ENCODE results near the gene FAM53B. TPM values are rescaled to one million over a fixed set of nuclear protein-coding genes. Genes with fewer than 3 reads are reported as not detected.

The FAM53B gene
- polyA plus RNA-seq, 1 of the 3 experiments (the other 2 are of a cell fraction) = 5.6 TPM

- H2AFZ ChIP-seq (ENCODE audit: low read depth) = no peak overlapping the region
- H3K9ac ChIP-seq = no peak overlapping the region
- no peaks in the 10 kb centered on the region for H3K27me3 ChIP-seq (ENCODE audit: insufficient read depth)
- H3K4me3 ChIP-seq (ENCODE audit: low read depth in 2 of 2, low read length in 1 of 2) = no peak overlapping the region
- H3K4me1 ChIP-seq (ENCODE audit: control insufficient read depth in 1 of 2, insufficient read depth in 2 of 2, low read depth in 1 of 2, low read length in 1 of 2) = peaks cover 0 to 8% of the 10 kb centered on the region in 2 experiments; a peak in 1 of 4 replicates
- no peaks in the 10 kb centered on the region for H3K9me2 ChIP-seq
- H3K4me2 ChIP-seq = no peak overlapping the region
- 79% methylated on average over 4 of the region's 17 CpGs for WGBS (ENCODE audit: low lambda C conversion rate)
- H4K20me1 ChIP-seq (ENCODE audit: insufficient read depth) = no peaks in the 10 kb centered on the region
- no peaks in the 10 kb centered on the region for H3F3A ChIP-seq (replicated peaks; ENCODE audit: insufficient read depth)
- no peak for DNase-seq
- H3K27ac ChIP-seq (ENCODE audit: low read depth in 2 of 2, low read length in 1 of 2) = no peak overlapping the region
- H3K36me3 ChIP-seq (replicated peaks in 1 of 2; ENCODE audit: control insufficient read depth in 1 of 2, insufficient read depth in 2 of 2, low read length in 1 of 2) = no peaks in the 10 kb centered on the region
- TF ChIP-seq GATA2 (CRISPR knock-in tag; IDR thresholded peaks at IDR 0.05) (no peak), REST (IDR thresholded peaks at IDR 0.05; ENCODE audit: low read depth, low read length) (no peak), GABPA (IDR thresholded peaks at IDR 0.05; ENCODE audit: low read depth) (no peak), SIN3A (IDR thresholded peaks at IDR 0.05; ENCODE audit: borderline replicate concordance, low read depth, low read length) (no peak)
- CTCF ChIA-PET = interaction anchor here (0.8 kb wide), 1 partner anchor 147 kb away, joined by 3 read pairs; no protein-coding TSS in a partner anchor
- no peaks in the 10 kb centered on the region for H3K79me2 ChIP-seq (ENCODE audit: insufficient read depth)
- no peaks in the 10 kb centered on the region for H3K9me3 ChIP-seq
- POLR2A ChIA-PET = no interaction called here
Observed at GRCh38 chr10:124593431-124593985, 150.7 kb downstream of the FAM53B start.

GRCh38 chr10:124592736-124593430 is 151.3 kb downstream of the FAM53B start:
- H3K9me3 ChIP-seq = no peaks in the 10 kb centered on the region
- no peak overlapping the region for H3K9ac ChIP-seq
- no peak overlapping the region for H3K27ac ChIP-seq (ENCODE audit: low read depth in 2 of 2, low read length in 1 of 2)
- H2AFZ ChIP-seq (ENCODE audit: low read depth) = no peak overlapping the region
- H3F3A ChIP-seq (replicated peaks; ENCODE audit: insufficient read depth) = no peaks in the 10 kb centered on the region
- H3K36me3 ChIP-seq (replicated peaks in 1 of 2; ENCODE audit: control insufficient read depth in 1 of 2, insufficient read depth in 2 of 2, low read length in 1 of 2) = no peaks in the 10 kb centered on the region
- no peak for DNase-seq
- H3K79me2 ChIP-seq (ENCODE audit: insufficient read depth) = no peaks in the 10 kb centered on the region
- H3K4me1 ChIP-seq (ENCODE audit: control insufficient read depth in 1 of 2, insufficient read depth in 2 of 2, low read depth in 1 of 2, low read length in 1 of 2) = peaks cover 0 to 8% of the 10 kb centered on the region in 2 experiments; a peak in 1 of 4 replicates
- no peaks in the 10 kb centered on the region for H4K20me1 ChIP-seq (ENCODE audit: insufficient read depth)
- 67% methylated on average over 13 of the region's 26 CpGs for WGBS (ENCODE audit: low lambda C conversion rate)
- ChIA-PET POLR2A (no interaction called here), CTCF (interaction anchor here (0.6 to 0.8 kb wide), 2 partner anchors 67 to 147 kb away, joined by 3 read pairs; no protein-coding TSS in a partner anchor)
- no peaks in the 10 kb centered on the region for H3K9me2 ChIP-seq
- H3K27me3 ChIP-seq (ENCODE audit: insufficient read depth) = no peaks in the 10 kb centered on the region
- TF ChIP-seq ELF1 (IDR thresholded peaks at IDR 0.05) = no peak
- no peak overlapping the region for H3K4me3 ChIP-seq (ENCODE audit: low read depth in 2 of 2, low read length in 1 of 2)
- H3K4me2 ChIP-seq = no peak overlapping the region

- Histone ChIP-seq H3K27me3 (ENCODE audit: insufficient read depth) (no peaks in the 10 kb centered on the region), H3K9me3 (no peaks in the 10 kb centered on the region), H3K4me1 (ENCODE audit: control insufficient read depth in 1 of 2, insufficient read depth in 2 of 2, low read depth in 1 of 2, low read length in 1 of 2) (peaks cover 0 to 8% of the 10 kb centered on the region in 2 experiments; a peak in 1 of 4 replicates), H3K4me2 (no peak overlapping the region), H3K27ac (ENCODE audit: low read depth in 2 of 2, low read length in 1 of 2) (no peak overlapping the region), H4K20me1 (ENCODE audit: insufficient read depth) (no peaks in the 10 kb centered on the region), H3K9me2 (no peaks in the 10 kb centered on the region), H3F3A (replicated peaks; ENCODE audit: insufficient read depth) (no peaks in the 10 kb centered on the region), H3K79me2 (ENCODE audit: insufficient read depth) (no peaks in the 10 kb centered on the region), H3K36me3 (replicated peaks in 1 of 2; ENCODE audit: control insufficient read depth in 1 of 2, insufficient read depth in 2 of 2, low read length in 1 of 2) (no peaks in the 10 kb centered on the region), H2AFZ (ENCODE audit: low read depth) (no peak overlapping the region), H3K9ac (no peak overlapping the region), H3K4me3 (ENCODE audit: low read depth in 2 of 2, low read length in 1 of 2) (no peak overlapping the region)
- ChIA-PET POLR2A (no interaction called here), CTCF (interaction anchor here (0.6 kb wide), 1 partner anchor 68 kb away, joined by 3 read pairs; no protein-coding TSS in a partner anchor)
- no peak for DNase-seq
- WGBS (ENCODE audit: low lambda C conversion rate) = 46% methylated on average over 6 of the region's 7 CpGs
- TF ChIP-seq PBX3 (IDR thresholded peaks at IDR 0.05) (no peak), NFIC (IDR thresholded peaks at IDR 0.05; ENCODE audit: borderline replicate concordance) (no peak), CHD2 (IDR thresholded peaks at IDR 0.05; ENCODE audit: low read length, partially characterized antibody) (no peak), YY1 (IDR thresholded peaks at IDR 0.05; ENCODE audit: low read depth) (no peak), MXI1 (IDR thresholded peaks at IDR 0.05; ENCODE audit: low read depth, low read length) (no peak), FOXJ3 (CRISPR knock-in tag; IDR thresholded peaks at IDR 0.05) (no peak), MAX (IDR thresholded peaks at IDR 0.05; ENCODE audit: low read depth) (no peak), RXRA (IDR thresholded peaks at IDR 0.05; ENCODE audit: borderline replicate concordance, low read depth) (no peak)
Observed at GRCh38 chr10:124592101-124592500, 152.1 kb downstream of the FAM53B start.
